ENCODE data around the gene HPN.

Gene HPN

GRCh38 chr19:35108730-35109129, 67.2 kb downstream of the HPN start:
- DNase-seq: no peak

DNA sequence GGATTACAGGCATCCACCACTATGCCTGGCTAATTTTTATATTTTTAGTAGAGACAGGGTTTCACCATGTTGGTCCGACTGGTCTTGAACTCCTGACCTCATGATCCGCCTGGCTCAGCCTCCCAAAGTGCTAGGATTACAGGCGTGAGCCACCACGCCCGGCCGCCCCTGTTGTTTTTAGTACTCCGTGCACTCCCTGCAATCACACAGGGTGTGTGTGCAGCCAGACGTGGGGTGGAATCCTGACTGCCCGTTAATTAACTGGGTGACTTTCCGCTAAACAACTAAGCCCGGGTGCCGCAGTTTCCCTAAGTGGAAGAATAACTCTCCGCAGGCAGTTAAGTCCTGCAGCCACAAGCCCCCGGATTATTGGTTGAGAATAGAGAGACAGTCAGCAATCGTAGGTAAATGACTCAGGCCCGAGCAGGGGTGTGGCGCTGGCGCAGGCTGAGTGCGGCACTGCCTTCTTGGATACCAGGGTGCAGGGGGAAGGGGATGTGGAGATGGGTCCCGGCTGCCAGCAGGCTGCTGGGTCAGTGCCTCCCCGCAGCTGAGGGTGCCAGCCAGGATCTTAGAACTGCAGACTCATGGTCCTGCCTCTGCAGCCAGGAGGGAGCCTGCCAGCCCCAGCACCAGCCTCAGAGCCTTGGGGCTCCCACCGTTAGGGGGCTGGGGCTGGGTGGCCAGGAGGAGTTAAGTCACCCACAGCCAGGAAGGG, 68.0 kb downstream of the HPN start:
- DNase-seq: no peak

- no peak for DNase-seq
Measured at GRCh38 chr19:35110974-35111373, 69.5 kb downstream of the HPN start.

DNA sequence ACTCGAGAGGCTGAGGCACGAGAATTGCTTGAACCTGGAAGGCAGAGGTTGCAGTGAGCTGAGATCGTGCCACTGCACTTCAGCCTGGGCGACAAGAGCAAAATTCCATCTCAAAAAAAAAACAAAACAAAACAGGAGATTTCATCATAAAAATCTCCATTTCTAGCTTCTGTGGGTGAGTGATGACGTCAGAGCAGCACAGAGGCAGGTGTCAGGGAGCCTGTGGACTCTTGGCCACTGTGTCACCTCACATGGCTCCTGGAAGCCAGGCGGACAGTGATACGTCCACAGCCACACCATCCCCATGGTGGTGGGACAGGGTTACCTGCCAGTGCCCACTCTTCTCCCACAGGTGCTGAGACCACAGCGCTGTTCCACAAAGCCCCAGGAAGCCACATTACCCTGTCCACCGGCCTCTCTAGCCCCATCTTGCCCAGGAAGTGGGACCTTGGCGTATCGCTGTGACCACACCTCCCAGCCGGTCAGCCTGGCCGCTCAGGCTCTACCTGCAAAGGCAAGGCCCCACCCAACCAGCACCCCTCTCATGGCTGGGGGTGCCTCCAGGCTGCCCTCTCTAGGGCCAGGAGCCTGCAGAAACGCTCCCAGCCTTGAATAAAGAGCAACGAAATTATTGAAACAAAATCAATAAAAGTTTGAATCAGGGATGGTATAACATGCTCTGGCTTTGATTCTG, 71.6 kb downstream of the HPN start:
- DNase-seq: no peak

DNA sequence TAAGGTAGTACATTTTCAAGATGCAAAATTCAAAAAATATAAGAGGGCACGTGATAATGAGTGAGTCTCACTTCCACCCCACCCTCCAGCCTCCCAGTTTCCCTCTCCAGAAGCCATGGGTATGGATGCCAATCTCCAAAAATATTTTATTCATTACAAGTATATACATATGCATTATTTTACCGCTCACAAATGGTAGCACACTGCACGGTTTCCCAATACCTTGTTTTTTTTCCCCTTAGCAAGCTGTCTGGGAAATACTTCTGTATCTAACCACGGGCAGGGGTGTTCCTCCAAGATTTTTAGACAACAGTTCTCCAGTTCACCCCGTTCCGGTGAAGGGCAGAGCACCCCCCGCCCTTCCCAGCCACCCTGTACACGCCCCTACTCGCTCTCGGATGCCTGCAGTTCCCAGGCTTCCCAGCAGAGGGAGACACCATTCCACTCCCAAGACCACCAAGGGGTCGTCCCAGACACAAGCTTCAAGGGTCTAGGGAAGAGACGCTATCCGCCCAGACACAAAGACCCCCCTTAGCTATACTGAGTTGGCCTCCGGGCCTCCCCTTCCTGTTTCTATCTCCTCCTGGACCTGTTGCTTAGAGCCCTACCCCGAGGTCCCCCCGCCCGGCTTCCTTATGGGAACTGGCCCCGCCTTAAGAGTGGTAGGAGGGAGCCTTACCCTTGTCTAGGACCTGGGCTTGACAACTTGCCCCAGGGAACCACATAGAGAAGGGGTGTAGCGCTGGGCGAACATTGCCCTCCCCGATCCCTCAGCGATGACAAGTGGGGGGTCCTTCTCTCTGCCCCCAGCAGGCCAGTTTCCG, 73.0 kb downstream of the HPN start:
- peak; percentile 86 to 87 for DNase-seq

- no peak for DNase-seq
Measured at GRCh38 chr19:35115177-35115951, 73.8 kb downstream of the HPN start, which contains the start of gene FXYD3. TSS of gene FXYD3 (plus strand) at chr19:35115823. CDS start at chr19:35119377, 3,554 bp downstream.
